Activated effector memory CD4-positive, alpha-beta T cell treated with Interleukin-2 at 50 U/mL for 16 hours (primary cell): ENCODE measurements around the gene KLC4.
"Not testable (repeated sequence)": the region's sequence is repeated elsewhere in the genome, so short reads cannot be mapped to it uniquely, and the experiment has no call there.

Experiments used
- DNase-seq: peaks from one replicate; pipeline ENCODE4 v3.0.0-alpha.2; 2020

KLC4 gene

GRCh38 chr6:43037197-43037596, 22.2 kb upstream of the KLC4 start:
- no peak for DNase-seq

GRCh38 chr6:43037706-43038105, 21.7 kb upstream of the KLC4 start:
- no peak for DNase-seq

- no peak for DNase-seq
Observed at GRCh38 chr6:43038727-43039126, 20.7 kb upstream of the KLC4 start.

- DNase-seq, result no peak
Observed at GRCh38 chr6:43040542-43041257, 18.7 kb upstream of the KLC4 start.

- DNase-seq, result not testable (repeated sequence)
Observed at GRCh38 chr6:43041475-43041874, 18.0 kb upstream of the KLC4 start.

GRCh38 chr6:43043310-43043709, 16.1 kb upstream of the KLC4 start:
- no peak for DNase-seq

- no peak for DNase-seq
Observed at GRCh38 chr6:43045371-43045930, 14.0 kb upstream of the KLC4 start.

- no peak for DNase-seq
Observed at GRCh38 chr6:43047998-43048397, 11.4 kb upstream of the KLC4 start.

- no peak for DNase-seq
Observed at GRCh38 chr6:43050981-43051380, 8.4 kb upstream of the KLC4 start.

- DNase-seq, result no peak
Observed at GRCh38 chr6:43052225-43052841, 7.1 kb upstream of the KLC4 start.

GRCh38 chr6:43052842-43053544, 6.4 kb upstream of the KLC4 start:
- DNase-seq, result no peak

- DNase-seq, result peak; percentile 90
Observed at GRCh38 chr6:43053545-43054205, 5.8 kb upstream of the KLC4 start, which contains the start of gene CUL7. Gene CUL7, minus strand, starts transcription at chr6:43053851. Its CDS starts 1,063 bp downstream, at chr6:43052788.

- DNase-seq, result no peak
Observed at GRCh38 chr6:43054206-43054943, 5.1 kb upstream of the KLC4 start.

- no peak for DNase-seq
Observed at GRCh38 chr6:43055966-43056365, 3.5 kb upstream of the KLC4 start.

- DNase-seq, result no peak
Observed at GRCh38 chr6:43058531-43058930, 900 bp upstream of the KLC4 start.

GRCh38 chr6:43060034-43060754, 763 bp downstream of the KLC4 start:
- no peak for DNase-seq

- DNase-seq, result no peak
Observed at GRCh38 chr6:43060755-43061633, 1.6 kb downstream of the KLC4 start.

GRCh38 chr6:43061861-43062260, 2.4 kb downstream of the KLC4 start:
- DNase-seq, result no peak

- no peak for DNase-seq
Observed at GRCh38 chr6:43062818-43063217, 3.4 kb downstream of the KLC4 start.

GRCh38 chr6:43070028-43070632, 10.7 kb downstream of the KLC4 start:
- no peak for DNase-seq
